ENCODE results near the gene ZMAT5. TPM values are rescaled to one million over a fixed set of nuclear protein-coding genes. Genes with fewer than 3 reads are reported as not detected.

Gene ZMAT5
- total RNA-seq, 4 donors from 2014 or later = 13.3 to 33.8 (median 23.1) TPM

- Histone ChIP-seq H3K9me3 (no peaks in the 10 kb centered on the region), H3K4me1 (peaks cover 3 to 19% (median 16%) of the 10 kb centered on the region in 4 donors), H3K4me3 (peak overlapping the region; percentile 20 to 49 (median 34)), H3K36me3 (no peaks in the 10 kb centered on the region), H3K27ac (replicated peaks in 1 of 4) (no peak overlapping the region), H3K27me3 (peaks cover 6 to 95% (median 23%) of the 10 kb centered on the region in 4 donors)
- intact Hi-C loops (cut with DNase I) = no loop called here
- TF ChIP-seq CTCF (IDR thresholded peaks at IDR 0.05) (no peak), POLR2AphosphoS5 (IDR thresholded peaks at IDR 0.05) (no peak), POLR2A (IDR thresholded peaks at IDR 0.05; ENCODE audit: low read depth) (no peak)
- DNase-seq (ENCODE audit: extremely low spot score) = no peak
- 44% methylated on average over 13 of the region's 24 CpGs for WGBS
Observed at GRCh38 chr22:29718949-29719898, 47.6 kb downstream of the ZMAT5 start.

GRCh38 chr22:29717789-29718188, 49.0 kb downstream of the ZMAT5 start:
- intact Hi-C loops (cut with DNase I) = no loop called here
- Histone ChIP-seq H3K27ac (replicated peaks in 1 of 4) (no peak overlapping the region), H3K9me3 (no peaks in the 10 kb centered on the region), H3K4me1 (peaks cover 3 to 19% (median 16%) of the 10 kb centered on the region in 4 donors), H3K4me3 (no peak overlapping the region), H3K36me3 (no peaks in the 10 kb centered on the region), H3K27me3 (peaks cover 6 to 96% (median 23%) of the 10 kb centered on the region in 4 donors)
- 92% methylated on average over 11 of the region's 11 CpGs for WGBS
- no peak for TF ChIP-seq POLR2A (IDR thresholded peaks at IDR 0.05; ENCODE audit: low read depth)
- no peak for TF ChIP-seq CTCF (IDR thresholded peaks at IDR 0.05)
- no peak for TF ChIP-seq POLR2AphosphoS5 (IDR thresholded peaks at IDR 0.05)
- no peak for TF ChIP-seq EP300 (IDR thresholded peaks at IDR 0.05)
- no peak for DNase-seq (ENCODE audit: extremely low spot score)

GRCh38 chr22:29716814-29717545, 49.8 kb downstream of the ZMAT5 start:
- intact Hi-C loops (cut with DNase I) = no loop called here

GRCh38 chr22:29715705-29716104, 51.1 kb downstream of the ZMAT5 start:
- DNase-seq (ENCODE audit: extremely low spot score) = no peak
- no peaks in the 10 kb centered on the region for H3K9me3 ChIP-seq
- no peaks in the 10 kb centered on the region for H3K36me3 ChIP-seq
- WGBS = 73% methylated on average over 4 of the region's 5 CpGs
- H3K27me3 ChIP-seq = peaks cover 1 to 92% (median 12%) of the 10 kb centered on the region in 4 donors
- intact Hi-C loops (cut with DNase I) = no loop called here
- peaks cover 3 to 17% (median 15%) of the 10 kb centered on the region in 4 donors for H3K4me1 ChIP-seq
- no peak overlapping the region for H3K27ac ChIP-seq (replicated peaks in 1 of 4)
- H3K4me3 ChIP-seq = no peak overlapping the region
- TF ChIP-seq POLR2A (IDR thresholded peaks at IDR 0.05; ENCODE audit: low read depth) = no peak

More at GRCh38 chr22:29716814-29717545, 49.8 kb downstream of the ZMAT5 start:
- Histone ChIP-seq H3K4me1 (peaks cover 3 to 19% (median 16%) of the 10 kb centered on the region in 4 donors), H3K9me3 (no peaks in the 10 kb centered on the region), H3K27ac (replicated peaks in 1 of 4) (no peak overlapping the region), H3K36me3 (no peaks in the 10 kb centered on the region), H3K27me3 (peaks cover 6 to 94% (median 21%) of the 10 kb centered on the region in 4 donors), H3K4me3 (no peak overlapping the region)
- TF ChIP-seq POLR2A (IDR thresholded peaks at IDR 0.05; ENCODE audit: low read depth) = no peak
- no peak for TF ChIP-seq EP300 (IDR thresholded peaks at IDR 0.05)
- TF ChIP-seq POLR2AphosphoS5 (IDR thresholded peaks at IDR 0.05) = no peak
- TF ChIP-seq CTCF (IDR thresholded peaks at IDR 0.05) = no peak
- DNase-seq (ENCODE audit: extremely low spot score) = no peak
- 72% methylated on average over 12 of the region's 16 CpGs for WGBS

- Histone ChIP-seq H3K36me3 (no peaks in the 10 kb centered on the region), H3K4me1 (peaks cover 3 to 14% (median 11%) of the 10 kb centered on the region in 4 donors), H3K27me3 (peaks cover 0 to 92% (median 11%) of the 10 kb centered on the region in 4 donors), H3K9me3 (no peaks in the 10 kb centered on the region), H3K4me3 (no peak overlapping the region), H3K27ac (replicated peaks in 1 of 4) (no peak overlapping the region)
- WGBS = 39% methylated on average over 5 of the region's 13 CpGs
- no peak for TF ChIP-seq CTCF (IDR thresholded peaks at IDR 0.05)
- intact Hi-C loops (cut with DNase I) = no loop called here
- DNase-seq (ENCODE audit: extremely low spot score) = no peak
Observed at GRCh38 chr22:29715240-29715639, 51.6 kb downstream of the ZMAT5 start.

Data from esophagus muscularis mucosa (tissue), 4 donors.